Loucy (cell line): ENCODE data around the gene CXCL12.

Experiments
- H2AFZ ChIP-seq: fragments of 200-600 bp; sonication (generic); 2 replicates; pipeline ENCODE4 v1.6.0; 2016; ENCODE audit warnings: antibody characterized with exemption, mild to moderate bottlenecking, low read length, moderate library complexity
- H3F3A ChIP-seq: fragments of 200-600 bp; 2 replicates; pipeline ENCODE4 v1.6.0; 2016; ENCODE audit warnings: antibody characterized with exemption, low read depth, mild to moderate bottlenecking
- H3K27me3 ChIP-seq: fragments of 200-600 bp; sonication (generic); 2 replicates; pipeline ENCODE4 v1.6.1; 2014; ENCODE audit warnings: low read length, mild to moderate bottlenecking; ENCODE audit not compliant: insufficient read depth, poor library complexity, severe bottlenecking
- H3K36me3 ChIP-seq: fragments of 200-600 bp; sonication (generic); 2 replicates; pipeline ENCODE4 v1.6.1; 2016; ENCODE audit warnings: low read length; ENCODE audit not compliant: insufficient read depth
- H3K4me1 ChIP-seq: fragments of 200-600 bp; sonication (generic); 2 replicates; pipeline ENCODE4 v1.5.1; 2014; ENCODE audit warnings: low read length, mild to moderate bottlenecking; ENCODE audit not compliant: insufficient read depth, poor library complexity, severe bottlenecking
- H3K4me2 ChIP-seq: fragments of 200-600 bp; sonication (generic); 2 replicates; pipeline ENCODE4 v1.6.0; 2014; ENCODE audit warnings: antibody characterized with exemption, low read length, low read depth, mild to moderate bottlenecking; ENCODE audit not compliant: poor library complexity, severe bottlenecking
- H3K4me3 ChIP-seq: fragments of 200-600 bp; sonication (generic); 2 replicates; pipeline ENCODE4 v1.5.1; 2014; ENCODE audit warnings: low read length, mild to moderate bottlenecking, mixed read lengths; ENCODE audit not compliant: poor library complexity, severe bottlenecking
- H3K79me2 ChIP-seq: fragments of 200-600 bp; sonication (generic); 2 replicates; pipeline ENCODE4 v1.6.1; 2014; ENCODE audit warnings: low read length; ENCODE audit not compliant: insufficient read depth
- H3K9ac ChIP-seq: fragments of 200-600 bp; sonication (generic); 2 replicates; pipeline ENCODE4 v1.6.0; 2014; ENCODE audit warnings: mild to moderate bottlenecking, low read depth, low read length, moderate library complexity; ENCODE audit not compliant: poor library complexity, severe bottlenecking
- H3K9me2 ChIP-seq: fragments of 200-600 bp; sonication (generic); replicated peaks from 2 replicates; pipeline ENCODE4 v1.6.1; 2016; ENCODE audit warnings: low read depth, low read length, mixed read lengths
- H3K9me3 ChIP-seq: fragments of 200-600 bp; sonication (generic); 2 replicates; pipeline ENCODE4 v1.6.1; 2014; ENCODE audit warnings: mild to moderate bottlenecking, antibody characterized with exemption, low read length, low read depth; ENCODE audit not compliant: insufficient read depth
- H4K20me1 ChIP-seq: fragments of 200-600 bp; sonication (generic); 2 replicates; pipeline ENCODE4 v1.6.0; 2014; ENCODE audit warnings: antibody characterized with exemption, low read length, mild to moderate bottlenecking; ENCODE audit not compliant: insufficient read depth, poor library complexity, severe bottlenecking
- CTCF ChIP-seq: fragments of 200-600 bp; sonication (generic); conservative IDR thresholded peaks from 2 replicates; pipeline ENCODE4 v1.5.1; 2014; ENCODE audit warnings: mild to moderate bottlenecking, antibody characterized with exemption, low read length
- EZH2phosphoT487 ChIP-seq: fragments of 200-600 bp; IDR thresholded peaks from 2 replicates; pipeline ENCODE4 v1.6.1; 2018; ENCODE audit warnings: antibody characterized with exemption, mild to moderate bottlenecking, moderate library complexity, borderline replicate concordance

Gene CXCL12

DNA sequence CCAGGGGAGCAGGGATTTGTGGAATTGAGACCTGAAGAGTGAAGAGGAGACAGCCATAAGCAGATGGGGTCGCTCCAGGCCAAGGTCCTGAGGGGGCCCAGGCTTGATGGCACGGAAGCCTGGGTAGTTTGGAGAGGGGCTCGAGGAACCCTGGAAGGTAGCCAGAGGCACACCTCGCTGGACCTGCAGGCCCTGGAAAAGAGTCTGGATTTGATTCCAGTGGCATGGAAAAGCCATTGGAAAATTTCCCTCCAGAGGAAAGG, 31.8 kb downstream of the CXCL12 start:
- no peak overlapping the region for H3K4me2 ChIP-seq
- no peaks in the 10 kb centered on the region for H3K27me3 ChIP-seq

DNA sequence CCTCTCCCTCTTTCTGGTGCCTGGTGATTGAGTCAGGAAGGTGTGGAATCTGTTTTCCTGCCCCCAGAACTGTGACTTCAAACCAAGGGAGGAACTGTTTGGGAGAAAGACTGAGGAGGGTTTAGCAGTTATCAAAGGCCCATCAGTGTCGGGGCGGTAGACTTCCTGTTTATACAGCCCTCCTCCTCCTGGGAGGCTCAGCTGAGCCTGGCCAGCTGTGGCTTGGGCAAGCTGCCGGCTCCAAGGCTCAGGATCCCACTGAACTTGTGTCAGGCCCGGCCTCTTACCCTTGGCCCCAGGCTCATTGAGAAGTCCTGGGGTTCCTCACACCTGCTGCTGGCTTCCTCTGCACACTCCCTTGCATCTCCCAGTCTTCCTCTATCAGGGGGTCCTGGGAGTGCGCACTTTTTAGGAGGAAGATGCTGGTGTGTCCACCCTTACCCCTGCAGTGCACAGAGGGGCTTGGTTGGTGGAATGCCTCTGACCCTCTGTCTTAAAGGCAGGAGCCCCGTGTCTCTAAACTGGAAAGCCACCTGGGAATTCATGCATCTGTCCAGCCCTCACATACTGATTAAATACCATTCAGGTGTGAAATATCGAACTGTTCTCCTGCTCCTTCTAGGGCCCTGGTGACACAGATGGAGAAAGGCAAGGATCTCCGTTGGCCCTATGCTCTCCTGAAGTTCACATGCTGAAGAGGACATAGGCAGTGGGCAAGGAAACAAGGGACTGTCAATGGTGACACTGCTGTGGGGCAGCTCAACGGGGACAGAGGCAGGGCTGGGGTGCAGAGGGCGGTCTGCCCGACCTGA, 32.4 kb downstream of the CXCL12 start:
- no peak overlapping the region for H2AFZ ChIP-seq
- H3K27me3 ChIP-seq = no peaks in the 10 kb centered on the region
- no peaks in the 10 kb centered on the region for H3K9me3 ChIP-seq
- H3F3A ChIP-seq = no peaks in the 10 kb centered on the region
- H3K9ac ChIP-seq = no peak overlapping the region
- H3K9me2 ChIP-seq = no peaks in the 10 kb centered on the region
- no peaks in the 10 kb centered on the region for H3K4me1 ChIP-seq
- TF ChIP-seq CTCF (no peak), EZH2phosphoT487 (no peak)
- no peaks in the 10 kb centered on the region for H3K79me2 ChIP-seq
- no peak overlapping the region for H3K4me3 ChIP-seq
- no peaks in the 10 kb centered on the region for H4K20me1 ChIP-seq
- H3K36me3 ChIP-seq = no peaks in the 10 kb centered on the region
- H3K4me2 ChIP-seq = no peak overlapping the region

More for the DNA sequence above, 31.8 kb downstream of the CXCL12 start:
- H3F3A ChIP-seq = no peaks in the 10 kb centered on the region
- no peak for TF ChIP-seq CTCF
- no peak for TF ChIP-seq EZH2phosphoT487
- H3K79me2 ChIP-seq = no peaks in the 10 kb centered on the region
- H3K4me3 ChIP-seq = no peak overlapping the region
- H4K20me1 ChIP-seq = no peaks in the 10 kb centered on the region
- H3K36me3 ChIP-seq = no peaks in the 10 kb centered on the region
- H3K9ac ChIP-seq = no peak overlapping the region
- no peak overlapping the region for H2AFZ ChIP-seq
- no peaks in the 10 kb centered on the region for H3K4me1 ChIP-seq
- H3K9me2 ChIP-seq = no peaks in the 10 kb centered on the region
- H3K9me3 ChIP-seq = no peaks in the 10 kb centered on the region

DNA sequence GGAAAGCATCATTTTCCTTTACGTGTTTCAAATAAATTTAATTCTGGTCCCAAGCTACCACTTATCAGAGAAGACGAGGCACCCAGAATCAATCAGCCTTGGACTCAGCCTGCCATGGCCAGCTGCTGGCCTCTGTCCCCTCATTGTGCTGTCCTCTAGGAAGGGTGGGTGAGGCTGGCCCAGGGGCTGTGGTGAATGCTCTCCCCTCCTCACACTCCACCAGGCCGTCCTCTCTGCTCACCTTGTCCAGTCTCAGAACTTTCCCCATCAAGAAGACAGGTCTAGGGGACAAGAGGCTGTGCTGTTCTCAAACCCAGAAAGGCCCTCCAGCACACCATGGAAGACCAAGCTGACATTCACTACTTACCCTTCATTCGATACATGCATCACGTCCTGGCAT, 36.4 kb downstream of the CXCL12 start:
- Histone ChIP-seq H3K4me2 (no peak overlapping the region), H3K4me3 (no peak overlapping the region), H4K20me1 (no peaks in the 10 kb centered on the region), H2AFZ (no peak overlapping the region), H3K9me3 (no peaks in the 10 kb centered on the region), H3K9me2 (no peaks in the 10 kb centered on the region), H3K9ac (no peak overlapping the region), H3K36me3 (no peaks in the 10 kb centered on the region), H3K27me3 (no peaks in the 10 kb centered on the region), H3F3A (no peaks in the 10 kb centered on the region), H3K4me1 (no peaks in the 10 kb centered on the region), H3K79me2 (no peaks in the 10 kb centered on the region)
- no peak for TF ChIP-seq CTCF
- no peak for TF ChIP-seq EZH2phosphoT487
